Adrenal gland (tissue), 5 donors: ENCODE results near the gene PATJ.

Source experiments
- POLR2A ChIP-seq, 2 donors: fragments of 450-650 bp; IDR thresholded peaks; one replicate each; pipeline ENCODE4 v1.6.1; 2017; ENCODE audit warnings: antibody characterized with exemption in 2 of 2, mild to moderate bottlenecking in 2 of 2, moderate library complexity in 1 of 2
- TF ChIP-seq, protein P1 (sequence below), 6 experiments: fragments of 450-650 bp in 4 of 6; fragments of 200-600 bp in 2 of 6; sonication (generic) in 1 of 6; IDR thresholded peaks; 1 replicate in 5 of 6; 2 replicates in 1 of 6; pipeline versions ENCODE4 v1.5.1 to v1.8.0; 2016 to 2021; ENCODE audit warnings: antibody characterized with exemption in 6 of 6, mild to moderate bottlenecking in 2 of 6, moderate library complexity in 1 of 6
- donor health status: DM: no; HTN: no; CAD: no.

DNA sequence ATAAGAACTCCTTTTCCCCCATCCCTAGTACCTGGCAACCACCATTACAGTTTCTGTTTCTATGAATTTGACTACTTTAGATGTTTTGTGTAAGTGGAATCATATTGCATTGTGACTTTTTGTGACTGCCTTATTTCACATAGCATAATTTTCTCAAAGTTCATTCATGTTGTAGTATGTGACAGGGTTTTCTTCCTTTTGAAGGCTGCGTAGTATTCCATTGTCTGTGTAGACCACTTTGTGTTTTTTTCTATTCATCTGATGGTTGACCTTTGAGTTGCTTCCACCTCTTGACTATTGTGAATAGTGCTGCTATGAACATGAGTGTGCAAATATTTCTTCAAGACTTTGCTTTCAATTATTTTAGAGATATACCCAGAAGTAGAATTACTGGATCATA lies 226.6 kb downstream of the PATJ start:
- TF ChIP-seq, protein P1, sequence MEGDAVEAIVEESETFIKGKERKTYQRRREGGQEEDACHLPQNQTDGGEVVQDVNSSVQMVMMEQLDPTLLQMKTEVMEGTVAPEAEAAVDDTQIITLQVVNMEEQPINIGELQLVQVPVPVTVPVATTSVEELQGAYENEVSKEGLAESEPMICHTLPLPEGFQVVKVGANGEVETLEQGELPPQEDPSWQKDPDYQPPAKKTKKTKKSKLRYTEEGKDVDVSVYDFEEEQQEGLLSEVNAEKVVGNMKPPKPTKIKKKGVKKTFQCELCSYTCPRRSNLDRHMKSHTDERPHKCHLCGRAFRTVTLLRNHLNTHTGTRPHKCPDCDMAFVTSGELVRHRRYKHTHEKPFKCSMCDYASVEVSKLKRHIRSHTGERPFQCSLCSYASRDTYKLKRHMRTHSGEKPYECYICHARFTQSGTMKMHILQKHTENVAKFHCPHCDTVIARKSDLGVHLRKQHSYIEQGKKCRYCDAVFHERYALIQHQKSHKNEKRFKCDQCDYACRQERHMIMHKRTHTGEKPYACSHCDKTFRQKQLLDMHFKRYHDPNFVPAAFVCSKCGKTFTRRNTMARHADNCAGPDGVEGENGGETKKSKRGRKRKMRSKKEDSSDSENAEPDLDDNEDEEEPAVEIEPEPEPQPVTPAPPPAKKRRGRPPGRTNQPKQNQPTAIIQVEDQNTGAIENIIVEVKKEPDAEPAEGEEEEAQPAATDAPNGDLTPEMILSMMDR (IDR thresholded peaks at IDR 0.05), result no peak
- TF ChIP-seq POLR2A (IDR thresholded peaks at IDR 0.05), result no peak
